CD4-positive, alpha-beta T cell treated with Interleukin-15 for 1 hour (primary cell): ENCODE data around the gene BMP2K.

Experiments
- DNase-seq: peaks from one replicate; pipeline ENCODE4 v3.0.0-alpha.2; 2020

BMP2K gene

GRCh38 chr4:78765432-78766006 lies 10.6 kb upstream of the BMP2K start:
- no peak for DNase-seq

GRCh38 chr4:78766026-78766425 lies 10.1 kb upstream of the BMP2K start:
- no peak for DNase-seq

GRCh38 chr4:78766650-78767049 lies 9.5 kb upstream of the BMP2K start:
- DNase-seq, result no peak

GRCh38 chr4:78767350-78767749 lies 8.8 kb upstream of the BMP2K start:
- no peak for DNase-seq

- no peak for DNase-seq
Observed at GRCh38 chr4:78768452-78769180, 7.5 kb upstream of the BMP2K start.

GRCh38 chr4:78770091-78770642 lies 6.0 kb upstream of the BMP2K start:
- no peak for DNase-seq

- DNase-seq, result no peak
Observed at GRCh38 chr4:78772526-78773091, 3.5 kb upstream of the BMP2K start.

- no peak for DNase-seq
Observed at GRCh38 chr4:78774417-78774816, 1.7 kb upstream of the BMP2K start.

- DNase-seq, result peak; percentile 90
Observed at GRCh38 chr4:78775303-78776078, 659 bp upstream of the BMP2K start.

GRCh38 chr4:78776729-78777575 lies 802 bp downstream of the BMP2K start:
- DNase-seq, result peak; percentile 59

GRCh38 chr4:78777576-78777940 lies 1.4 kb downstream of the BMP2K start:
- DNase-seq, result no peak

GRCh38 chr4:78778530-78778929 lies 2.4 kb downstream of the BMP2K start:
- no peak for DNase-seq

- no peak for DNase-seq
Observed at GRCh38 chr4:78779280-78779679, 3.1 kb downstream of the BMP2K start.

GRCh38 chr4:78780093-78780492 lies 3.9 kb downstream of the BMP2K start:
- DNase-seq, result no peak

- DNase-seq, result no peak
Observed at GRCh38 chr4:78781139-78781538, 5.0 kb downstream of the BMP2K start.

- no peak for DNase-seq
Observed at GRCh38 chr4:78781924-78782323, 5.8 kb downstream of the BMP2K start.

- no peak for DNase-seq
Observed at GRCh38 chr4:78784236-78784865, 8.2 kb downstream of the BMP2K start.

- no peak for DNase-seq
Observed at GRCh38 chr4:78787392-78788006, 11.3 kb downstream of the BMP2K start.

- DNase-seq, result no peak
Observed at GRCh38 chr4:78788007-78788889, 12.1 kb downstream of the BMP2K start.
